Stimulated activated CD4-positive, alpha-beta T cell treated with anti-CD3 and anti-CD28 coated beads, TNF-alpha, amount 100 ng/mL, for 24 hours (primary cell): ENCODE measurements around the gene RNU4-1.
"Not testable (repeated sequence)": the region's sequence is repeated elsewhere in the genome, so short reads cannot be mapped to it uniquely, and the experiment has no call there.

Experiments used
- DNase-seq, 3 experiments: peaks; one replicate each; pipeline ENCODE4 v3.0.0-alpha.2; 2020; ENCODE audit warnings: low read depth in 3 of 3

RNU4-1 gene

DNA sequence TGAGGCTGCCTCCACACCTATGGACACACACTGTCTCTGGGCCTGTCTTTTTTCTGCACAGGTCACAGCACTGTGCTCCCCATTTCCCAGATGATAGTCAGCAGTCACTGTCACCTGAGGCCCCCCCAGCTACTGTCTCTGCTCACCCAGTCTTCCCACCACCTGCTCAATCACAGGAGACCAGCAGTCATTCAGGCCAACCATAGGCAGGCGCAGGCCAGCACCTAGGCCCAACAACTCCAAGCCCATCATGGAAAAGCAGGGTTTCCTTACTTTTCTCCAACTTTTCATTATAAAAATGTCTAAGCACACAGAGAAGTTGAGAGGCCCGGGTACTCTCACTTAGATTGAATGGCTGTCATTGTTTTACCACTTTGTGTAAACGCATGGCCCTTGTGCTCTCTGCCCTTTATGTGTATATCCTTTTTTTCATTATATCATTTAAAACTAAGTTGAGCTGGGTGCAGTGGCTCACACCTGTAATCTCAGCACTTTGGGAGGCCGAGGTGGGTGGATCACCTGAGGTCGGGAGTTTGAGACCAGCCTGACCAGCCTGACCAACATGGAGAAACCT, 34.6 kb downstream of the RNU4-1 start:
- DNase-seq: no peak

DNA sequence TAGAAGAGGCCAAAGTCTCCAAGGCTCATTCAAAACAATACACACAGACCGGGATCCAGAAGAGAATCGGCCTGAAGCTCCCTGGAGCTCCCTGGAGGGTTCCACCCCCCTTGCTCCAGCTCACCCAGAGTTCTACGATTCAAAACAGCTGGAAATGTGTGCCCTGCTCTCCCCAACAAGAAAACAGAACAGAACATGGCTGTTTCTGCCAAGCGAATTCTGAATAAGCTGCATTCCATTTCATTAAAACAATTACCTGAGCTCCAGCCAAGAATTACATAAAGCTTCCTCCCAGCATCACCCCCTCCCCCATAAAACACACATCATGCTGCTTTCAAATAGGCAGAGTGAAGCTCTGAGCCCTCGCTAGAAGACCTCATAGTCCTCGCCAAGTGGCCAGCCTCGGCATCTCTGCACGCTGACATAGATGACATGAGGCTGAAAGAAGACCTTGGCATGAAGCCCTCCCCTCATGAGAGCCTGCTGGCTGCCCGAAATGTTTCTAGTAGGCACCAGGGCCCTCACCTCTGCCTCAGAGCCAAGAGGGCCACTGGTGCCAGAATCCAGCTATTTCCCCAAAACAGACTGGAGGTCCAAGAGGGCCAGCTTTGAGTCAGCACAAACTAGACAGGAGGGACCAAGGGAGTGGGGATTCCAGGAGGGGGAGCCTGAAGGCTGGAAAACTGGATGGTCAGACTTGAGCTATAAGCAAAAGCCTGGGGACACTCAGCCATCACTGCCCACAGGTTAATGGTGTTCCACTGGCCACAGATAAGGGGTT, 35.8 kb downstream of the RNU4-1 start:
- DNase-seq: no peak

DNA sequence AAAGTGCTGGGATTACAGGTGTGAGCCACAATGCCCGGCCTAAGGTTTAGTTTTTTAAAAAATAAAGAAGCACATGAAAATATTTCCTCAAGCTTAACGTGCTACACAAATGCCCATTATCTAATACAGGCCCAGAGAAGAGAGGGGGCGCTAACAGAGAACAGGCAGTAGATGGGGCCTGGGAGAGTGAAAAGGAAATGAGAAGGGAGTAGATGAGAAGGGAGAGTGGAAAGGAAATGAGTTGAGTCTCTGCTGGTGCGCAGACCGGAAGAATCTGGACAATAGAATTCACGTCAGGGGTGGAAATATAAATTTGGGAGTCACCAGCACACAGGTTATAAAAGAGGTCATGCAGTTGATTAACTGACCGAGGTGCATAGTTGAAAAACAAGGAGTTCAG, 38.2 kb downstream of the RNU4-1 start:
- DNase-seq: no peak

- not testable (repeated sequence) for DNase-seq
These were observed 39.7 kb downstream of the RNU4-1 start for GRCh38 chr12:120253313-120253712.

- DNase-seq: peak; percentile 46 to 61 (median 55)
These were observed 40.7 kb downstream of the RNU4-1 start for GRCh38 chr12:120252071-120252906.

DNA sequence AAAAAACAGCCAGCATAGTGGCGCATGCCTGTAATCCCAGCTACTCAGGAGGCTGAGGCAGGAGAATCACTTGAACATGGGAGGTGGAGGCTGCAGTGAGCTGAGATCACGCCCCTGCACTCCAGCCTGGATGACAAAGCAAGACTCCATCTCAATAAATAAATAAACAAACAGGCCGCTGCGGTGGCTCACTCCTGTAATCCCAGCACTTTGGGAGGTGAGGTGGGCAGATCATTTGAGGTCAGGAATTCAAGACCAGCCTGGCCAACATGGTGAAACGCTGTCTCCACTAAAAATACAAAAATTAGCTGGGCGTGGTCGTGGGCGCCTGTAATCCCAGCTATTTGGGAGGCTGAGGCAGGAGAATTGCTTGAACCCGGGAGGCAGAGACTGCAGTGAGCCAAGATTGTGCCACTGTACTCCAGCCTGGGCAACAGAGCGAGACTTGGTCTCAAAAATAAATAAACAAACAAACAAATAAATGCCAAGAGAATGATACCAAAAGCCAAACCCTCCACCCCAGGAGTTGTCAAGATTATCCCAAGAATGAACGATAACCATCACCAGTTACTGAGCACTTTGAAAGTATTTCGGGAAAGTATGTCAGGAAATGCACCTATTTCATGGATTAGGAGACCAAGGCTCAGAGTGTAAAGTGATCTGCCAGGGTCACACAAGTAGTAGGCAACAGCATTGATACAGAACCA, 41.5 kb downstream of the RNU4-1 start:
- DNase-seq: not testable (repeated sequence)

- DNase-seq: no peak
These were observed 42.9 kb downstream of the RNU4-1 start for GRCh38 chr12:120249875-120250795.

- DNase-seq: no peak
These were observed 43.7 kb downstream of the RNU4-1 start for GRCh38 chr12:120249266-120249874.

GRCh38 chr12:120247621-120248030, 45.4 kb downstream of the RNU4-1 start:
- no peak for DNase-seq

DNA sequence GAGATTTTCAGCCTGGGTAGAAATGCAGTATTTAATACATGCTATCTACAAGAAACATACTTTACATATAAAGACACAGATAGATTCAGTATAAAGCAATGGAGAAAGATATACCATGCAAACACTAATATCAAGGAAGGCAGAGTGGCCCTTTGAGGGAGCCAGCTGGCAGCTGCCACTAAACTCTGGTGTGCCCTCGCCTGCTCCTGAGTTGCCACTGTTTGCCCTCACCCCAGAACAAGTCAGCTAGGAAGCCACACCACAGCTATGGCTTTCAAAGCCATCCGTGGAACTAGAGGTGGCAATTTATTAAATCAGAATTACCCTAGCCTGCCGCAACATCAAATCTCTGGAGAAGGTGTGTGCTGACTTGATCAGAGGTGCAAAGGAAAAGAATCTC, 45.9 kb downstream of the RNU4-1 start:
- no peak for DNase-seq

DNA sequence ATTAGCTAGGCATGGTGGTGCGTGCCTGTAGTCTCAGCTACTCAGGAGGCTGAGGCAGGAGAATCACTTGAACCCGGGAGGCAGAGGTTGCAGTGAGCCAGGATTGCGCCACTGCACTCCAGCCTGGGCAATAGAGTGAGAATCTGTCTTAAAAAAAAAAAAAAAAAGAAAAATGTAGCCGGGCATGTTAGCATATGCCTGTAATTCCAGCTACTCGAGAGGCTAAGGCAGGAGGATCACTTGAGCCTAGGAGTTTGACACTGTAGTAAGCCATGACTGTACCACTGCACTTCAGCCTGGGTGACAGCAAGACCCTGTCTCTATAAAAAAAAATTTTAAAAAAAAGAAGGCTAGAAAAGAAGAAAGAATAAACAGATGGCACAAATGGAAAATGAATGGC, 46.3 kb downstream of the RNU4-1 start:
- not testable (repeated sequence) for DNase-seq
